K562 (cell line): ENCODE measurements around the gene EXOC2. TPM values are rescaled to one million over a fixed set of nuclear protein-coding genes. Genes with fewer than 3 reads are reported as not detected.

ENCODE experiments used
- ATAC-seq: fragments of 200-7000 bp; cut with Tn5 transposase; 3 replicates; pipeline ENCODE4 v1.9.1; 2020; ENCODE audit warnings: moderate library complexity
- BruUV-seq: library from RNA; stranded (reverse); fragments of 400-500 nt; replicated peaks from 2 replicates; lab custom pipeline; 2021; lab: Mats Ljungman, UMichigan
- CTCF ChIA-PET: fragments of 300-600 bp; formaldehyde crosslinking; extraction: SDS; loops from one replicate; lab custom pipeline; 2021; ENCODE audit warnings: low intra/inter-chr PET ratio; lab: Yijun Ruan, JAX
- POLR2A ChIA-PET: fragments of 300-600, 350-650 bp; sonication (Branson Sonifier 250); formaldehyde crosslinking; extraction: SDS; loops from one replicate; lab custom pipeline; 2021; ENCODE audit warnings: antibody characterized with exemption, inconsistent platforms; lab: Yijun Ruan, JAX
- DNase-seq, 4 experiments: peaks; one replicate each; pipeline versions ENCODE4 v3.0.0 to v3.0.0-alpha.2; 2011 to 2018; ENCODE audit warnings: low spot score in 3 of 4, mixed read lengths in 3 of 4; ENCODE audit errors: extremely low read depth in 1 of 4
- FAIRE-seq: peaks from 2 replicates; lab custom pipeline; 2011; peaks lifted over from hg19 to GRCh38; lab: Jason Lieb, UNC
- H2AFZ ChIP-seq: 2 replicates; pipeline ENCODE4 v1.6.0; 2011; ENCODE audit warnings: low read depth, low read length, control low read depth, inconsistent platforms
- H3K27ac ChIP-seq: fragments of 200-600 bp; 3 replicates; pipeline ENCODE4 v1.8.0; 2011; ENCODE audit warnings: low read depth, mild to moderate bottlenecking, control low read depth, inconsistent platforms, low read length, moderate library complexity, mixed read lengths; ENCODE audit errors: extremely low read depth
- H3K27me3 ChIP-seq, 2 experiments: fragments of 300-600 bp in 1 of 2; 2 replicates in 1 of 2; 3 replicates in 1 of 2; pipeline versions ENCODE4 v1.6.0 to v1.8.0; 2011; ENCODE audit warnings: inconsistent platforms in 2 of 2, low read length in 2 of 2, mild to moderate bottlenecking in 1 of 2, mixed read lengths in 1 of 2, moderate library complexity in 1 of 2; ENCODE audit not compliant: control insufficient read depth in 2 of 2, insufficient read depth in 2 of 2
- H3K36me3 ChIP-seq: fragments of 300-600 bp; 3 replicates; pipeline ENCODE4 v1.8.0; 2011; ENCODE audit warnings: mild to moderate bottlenecking, low read length, inconsistent platforms; ENCODE audit not compliant: control insufficient read depth, insufficient read depth
- H3K4me1 ChIP-seq, 2 experiments: fragments of 200-600 bp in 1 of 2; replicated peaks in 1 of 2; 2 replicates in 1 of 2; 3 replicates in 1 of 2; pipeline versions ENCODE4 v1.5.1 to v1.8.0; 2011; ENCODE audit warnings: inconsistent platforms in 2 of 2, low read length in 2 of 2, mild to moderate bottlenecking in 1 of 2, mixed read lengths in 1 of 2, moderate library complexity in 1 of 2; ENCODE audit not compliant: control insufficient read depth in 2 of 2, insufficient read depth in 2 of 2
- H3K4me2 ChIP-seq: 2 replicates; pipeline ENCODE4 v1.6.1; 2011; ENCODE audit warnings: low read length, control low read depth, inconsistent platforms, mixed read lengths; ENCODE audit not compliant: insufficient read depth
- H3K4me3 ChIP-seq: fragments of 200-600 bp; sonication (generic), shearing (Covaris generic); 2 replicates; pipeline ENCODE4 v1.5.1; 2016; ENCODE audit warnings: control low read depth, inconsistent platforms
- H3K79me2 ChIP-seq: fragments of 200-600 bp; 3 replicates; pipeline ENCODE4 v1.8.0; 2011; ENCODE audit warnings: low read length, inconsistent platforms; ENCODE audit not compliant: control insufficient read depth, insufficient read depth
- H3K9ac ChIP-seq, 2 experiments: 2 replicates each; pipeline versions ENCODE4 v1.6.0 to v1.6.1; 2011; ENCODE audit warnings: low read depth in 2 of 2, low read length in 2 of 2, control low read depth in 1 of 2, inconsistent platforms in 1 of 2, mild to moderate bottlenecking in 1 of 2, mixed read lengths in 1 of 2; ENCODE audit not compliant: insufficient read depth in 1 of 2
- H3K9me1 ChIP-seq: one replicate; pipeline ENCODE4 v1.6.0; 2011; ENCODE audit warnings: inconsistent platforms, mild to moderate bottlenecking, low read length, moderate library complexity; ENCODE audit not compliant: control insufficient read depth, insufficient read depth
- H3K9me3 ChIP-seq: replicated peaks from 2 replicates; pipeline ENCODE4 v1.5.1; 2011; ENCODE audit warnings: low read depth, low read length, inconsistent platforms; ENCODE audit not compliant: control insufficient read depth, insufficient read depth
- H4K20me1 ChIP-seq: replicated peaks from 2 replicates; pipeline ENCODE4 v1.6.1; 2011; ENCODE audit warnings: low read length, inconsistent platforms, mixed read lengths; ENCODE audit not compliant: control insufficient read depth, insufficient read depth
- BMI1 ChIP-seq: fragments of 150-350 bp; IDR thresholded peaks from 2 replicates; pipeline ENCODE4 v1.6.1; 2014; ENCODE audit warnings: low read length
- CBX2 ChIP-seq: fragments of 200-600 bp; sonication (generic); IDR thresholded peaks from one replicate; pipeline ENCODE4 v1.6.1; 2012; ENCODE audit warnings: mild to moderate bottlenecking, low read length, inconsistent platforms; ENCODE audit not compliant: insufficient read depth, poor library complexity, severe bottlenecking
- CBX8 ChIP-seq: fragments of 200-600 bp; sonication (generic); IDR thresholded peaks from 2 replicates; pipeline ENCODE4 v1.6.1; 2012; ENCODE audit warnings: borderline replicate concordance, mixed run types, low read depth, mild to moderate bottlenecking, moderate library complexity, mixed read lengths, low read length, control low read depth, inconsistent platforms; ENCODE audit not compliant: poor library complexity, severe bottlenecking; ENCODE audit errors: extremely low read depth
- MEIS2 ChIP-seq: fragments of 450-650 bp; IDR thresholded peaks from 2 replicates; pipeline ENCODE4 v1.6.1; 2014; ENCODE audit warnings: mild to moderate bottlenecking; ENCODE audit not compliant: partially characterized antibody
- RNF2 ChIP-seq: sonication (generic); IDR thresholded peaks from 2 replicates; pipeline ENCODE4 v1.6.1; 2016
- VEZF1 ChIP-seq: fragments of 200-800 bp; sonication (Bioruptor generic); IDR thresholded peaks from 2 replicates; pipeline ENCODE4 v1.6.1; 2017; ENCODE audit warnings: missing genetic modification characterization, missing compliant biosample characterization
- ZBTB2 ChIP-seq: fragments of 450-650 bp; IDR thresholded peaks from 2 replicates; pipeline ENCODE4 v1.6.1; 2016; ENCODE audit warnings: antibody characterized with exemption
- ZFP36 ChIP-seq: fragments of 150-350 bp; IDR thresholded peaks from 2 replicates; pipeline ENCODE4 v1.6.1; 2018; ENCODE audit warnings: low read length, low read depth; ENCODE audit not compliant: partially characterized antibody
- ZNF354B ChIP-seq: fragments of 250-450 bp; sonication (Bioruptor Pico); IDR thresholded peaks from 2 replicates; pipeline ENCODE4 v1.4.0; 2020
- ZSCAN32 ChIP-seq: fragments of 450-650 bp; formaldehyde crosslinking; IDR thresholded peaks from 2 replicates; pipeline ENCODE4 v1.4.0; 2020; ENCODE audit warnings: mild to moderate bottlenecking, moderate library complexity
- WGBS: fragments of 100-300 bp; shearing (Covaris generic); methylation state at CpG from one replicate; pipeline ENCODE4 v1.1.6; 2016; ENCODE audit warnings: low coverage, mixed read lengths; ENCODE audit not compliant: insufficient coverage; ENCODE audit errors: missing lambda C conversion rate; 5-methylcytosine and 5-hydroxymethylcytosine counted together
- in situ Hi-C: fragments of 300-500 bp; cut with MboI; formaldehyde crosslinking; loops from 4 replicates; pipeline ENCODE4 v1.15.0; 2018; ENCODE audit warnings: inconsistent platforms, mixed read lengths
- intact Hi-C: fragments of 100-400 bp; cut with micrococcal nuclease; formaldehyde crosslinking; loops from 2 replicates; pipeline ENCODE4 v1.14.2; 2022
- polyA plus RNA-seq, 8 experiments: library from polyadenylated mRNA; depleted of rRNA in 4 of 8; stranded (reverse) in 5 of 8; unstranded in 3 of 8; fragments of >200 nt; fragmentation: Nextera tagmentation in 2 of 8; fragmentation: Illumina TruSeq in 1 of 8; extraction: Ambion mirVana in 2 of 8; extraction: Trizol in 1 of 8; gene quantifications; 2 replicates each; pipeline versions ENCODE4 v1.2.1 to v1.2.3, GENCODE V29; 2011 to 2014; ENCODE audit warnings: inconsistent platforms in 1 of 8, missing spikeins in 1 of 8
- total RNA-seq, 7 experiments: library from RNA; depleted of rRNA in 6 of 7; stranded (reverse); fragments of >200 nt in 6 of 7; fragmentation: Illumina TruSeq in 2 of 7; extraction: Trizol in 2 of 7; gene quantifications; 2 replicates each; pipeline versions ENCODE4 v1.2.1 to v1.2.3, GENCODE V29; 2011 to 2021; ENCODE audit warnings: low replicate concordance in 1 of 7

Gene EXOC2
- total and polyA plus RNA-seq, 9 of the 15 experiments (the other 6 are each of a cell fraction or from before 2014, with no cell fraction given): 12.2 to 30.2 (median 24.2) TPM

- POLR2A ChIA-PET: no interaction called here
- whole genome bisulfite sequencing: 1% methylated on average over 3 of the region's 3 CpGs
- peak; percentile 96 for TF ChIP-seq CBX2
- TF ChIP-seq ZBTB2: no peak
- peak; percentile 98 for TF ChIP-seq CBX8
- no peak for TF ChIP-seq VEZF1
- no peak for TF ChIP-seq ZNF354B (CRISPR knock-in tag)
- peak; percentile 44 for TF ChIP-seq ZFP36
- peak; percentile 54; the same call in 1 of the 2 replicates for TF ChIP-seq BMI1
- no peak for TF ChIP-seq MEIS2
- TF ChIP-seq RNF2: peak; percentile 33; the same call in 1 of the 2 replicates
- no peak for TF ChIP-seq ZSCAN32
- Histone ChIP-seq H3K4me3 (no peak overlapping the region), H3K4me2 (no peak overlapping the region), H3K9me3 (no peaks in the 10 kb centered on the region), H3K9me1 (no peaks in the 10 kb centered on the region), H3K27ac (no peak overlapping the region), H4K20me1 (no peaks in the 10 kb centered on the region), H3K9ac (no peak overlapping the region), H3K36me3 (no peaks in the 10 kb centered on the region), H3K79me2 (no peaks in the 10 kb centered on the region), H3K27me3 (peaks cover 35 to 41% of the 10 kb centered on the region in 2 experiments), H2AFZ (no peak overlapping the region), H3K4me1 (peaks cover 0 to 7% of the 10 kb centered on the region in 2 experiments; a peak in 2 of 5 replicates)
- CTCF ChIA-PET: no interaction called here
- BruUV-seq: no TSS peak
- no peak for DNase-seq
- in situ Hi-C loops: no loop called here
- FAIRE-seq: no peak
- no peak for ATAC-seq
- intact Hi-C loops: no loop called here
Measured at GRCh38 chr6:709471-710056, 16.6 kb upstream of the EXOC2 start.
